WERI-Rb-1 (cell line): ENCODE measurements around the gene ARHGAP25.
A peak's percentile ranks its signal among the peaks of the same experiment; 100 is the strongest.

Experiments
- DNase-seq: peaks from one replicate; pipeline ENCODE4 v3.0.0-alpha.2; 2020
- H3K27ac ChIP-seq: fragments of 250-450 bp; sonication (Bioruptor Pico); 2 replicates; pipeline ENCODE4 v1.5.1; 2020; ENCODE audit warnings: mild to moderate bottlenecking, moderate library complexity
- H3K27me3 ChIP-seq: fragments of 250-450 bp; sonication (Bioruptor Pico); 2 replicates; pipeline ENCODE4 v1.5.1; 2021; ENCODE audit warnings: mild to moderate bottlenecking, low read depth, moderate library complexity; ENCODE audit not compliant: insufficient read depth, severe bottlenecking
- H3K36me3 ChIP-seq: fragments of 250-450 bp; sonication (Bioruptor Pico); 2 replicates; pipeline ENCODE4 v1.5.1; 2020; ENCODE audit warnings: mild to moderate bottlenecking, moderate library complexity
- H3K4me3 ChIP-seq: 2 replicates; pipeline ENCODE4 v1.5.1; 2011; ENCODE audit warnings: low read depth, mild to moderate bottlenecking, control low read depth, low read length
- H3K9me3 ChIP-seq: fragments of 250-450 bp; sonication (Bioruptor Pico); 2 replicates; pipeline ENCODE4 v1.5.1; 2021; ENCODE audit warnings: mild to moderate bottlenecking, moderate library complexity; ENCODE audit not compliant: severe bottlenecking
- CTCF ChIP-seq: IDR thresholded peaks from 2 replicates; pipeline ENCODE4 v1.5.1; 2011; ENCODE audit warnings: low read depth, mild to moderate bottlenecking, control low read depth, inconsistent platforms, low read length

The ARHGAP25 gene

GRCh38 chr2:68715353-68716041 is 19.1 kb upstream of the ARHGAP25 start:
- DNase-seq: peak; percentile 85
- Histone ChIP-seq H3K27ac (no peak overlapping the region), H3K4me3 (no peak overlapping the region), H3K27me3 (peaks cover 18% of the 10 kb centered on the region), H3K36me3 (no peaks in the 10 kb centered on the region), H3K9me3 (no peaks in the 10 kb centered on the region)
- TF ChIP-seq CTCF: peak; percentile 94

- TF ChIP-seq CTCF: no peak
- Histone ChIP-seq H3K9me3 (no peaks in the 10 kb centered on the region), H3K36me3 (no peaks in the 10 kb centered on the region), H3K27ac (no peak overlapping the region), H3K4me3 (no peak overlapping the region), H3K27me3 (peaks cover 22% of the 10 kb centered on the region)
- no peak for DNase-seq
Observed at GRCh38 chr2:68716604-68717304, 17.9 kb upstream of the ARHGAP25 start.

- Histone ChIP-seq H3K36me3 (no peaks in the 10 kb centered on the region), H3K9me3 (no peaks in the 10 kb centered on the region), H3K27ac (no peak overlapping the region), H3K4me3 (no peak overlapping the region), H3K27me3 (peaks cover 22% of the 10 kb centered on the region)
- TF ChIP-seq CTCF: no peak
- no peak for DNase-seq
Observed at GRCh38 chr2:68717305-68717661, 17.3 kb upstream of the ARHGAP25 start.

- H3K9me3 ChIP-seq: no peaks in the 10 kb centered on the region
- H3K27me3 ChIP-seq: peaks cover 30% of the 10 kb centered on the region
- no peak for TF ChIP-seq CTCF
- no peak overlapping the region for H3K27ac ChIP-seq
- H3K4me3 ChIP-seq: no peak overlapping the region
- H3K36me3 ChIP-seq: no peaks in the 10 kb centered on the region
- no peak for DNase-seq
Observed at GRCh38 chr2:68719912-68720311, 14.7 kb upstream of the ARHGAP25 start.

GRCh38 chr2:68720665-68721064 is 13.9 kb upstream of the ARHGAP25 start:
- Histone ChIP-seq H3K4me3 (no peak overlapping the region), H3K27me3 (peaks cover 29% of the 10 kb centered on the region), H3K36me3 (no peaks in the 10 kb centered on the region), H3K27ac (no peak overlapping the region), H3K9me3 (no peaks in the 10 kb centered on the region)
- no peak for TF ChIP-seq CTCF
- no peak for DNase-seq
